H1 (cell line): Measurements from ENCODE around the gene DOCK1. TPM values are rescaled to one million over a fixed set of nuclear protein-coding genes. Genes with fewer than 3 reads are reported as not detected.

Experiments
- CTCF ChIA-PET: fragments of 300-600 bp; sonication (Branson Sonifier 250); formaldehyde crosslinking; loops from one replicate; lab custom pipeline; 2021; ENCODE audit not compliant: partially characterized antibody; lab: Charles Lee
- POLR2A ChIA-PET: fragments of 300-600 bp; sonication (Branson Sonifier 250); formaldehyde crosslinking; loops from one replicate; lab custom pipeline; 2021; ENCODE audit warnings: inconsistent platforms; ENCODE audit not compliant: partially characterized antibody; lab: Charles Lee
- DNase-seq, 2 experiments: peaks; one replicate each; pipeline versions ENCODE4 v3.0.0 to v3.0.0-alpha.2; 2010 to 2022; ENCODE audit warnings: low spot score in 2 of 2, low read depth in 1 of 2, mixed read lengths in 1 of 2
- FAIRE-seq: peaks from 2 replicates; lab custom pipeline; 2011; peaks lifted over from hg19 to GRCh38; lab: Jason Lieb, UNC
- H2AFZ ChIP-seq: 2 replicates; pipeline ENCODE4 v1.8.1; 2012; ENCODE audit warnings: low read length, inconsistent platforms
- H2AK5ac ChIP-seq: 2 replicates; pipeline ENCODE4 v1.6.1; 2013; ENCODE audit warnings: low read depth, low read length
- H2BK120ac ChIP-seq: replicated peaks from 2 replicates; pipeline ENCODE3; 2013; ENCODE audit warnings: low read depth, low read length, inconsistent platforms
- H2BK12ac ChIP-seq: 2 replicates; pipeline ENCODE4 v1.6.1; 2013; ENCODE audit warnings: low read depth, low read length
- H2BK15ac ChIP-seq: 2 replicates; pipeline ENCODE4 v1.6.1; 2013; ENCODE audit warnings: low read length
- H2BK20ac ChIP-seq: 2 replicates; pipeline ENCODE4 v1.6.1; 2013; ENCODE audit warnings: low read length
- H2BK5ac ChIP-seq: 2 replicates; pipeline ENCODE4 v1.6.1; 2013; ENCODE audit warnings: low read depth, low read length
- H3K14ac ChIP-seq: 2 replicates; pipeline ENCODE4 v1.6.1; 2013; ENCODE audit warnings: inconsistent platforms; ENCODE audit not compliant: insufficient read length
- H3K18ac ChIP-seq: 2 replicates; pipeline ENCODE4 v1.6.1; 2013; ENCODE audit warnings: low read length; ENCODE audit errors: extremely low read depth
- H3K23ac ChIP-seq: 2 replicates; pipeline ENCODE4 v1.6.1; 2013; ENCODE audit warnings: inconsistent platforms; ENCODE audit not compliant: insufficient read length
- H3K23me2 ChIP-seq: 2 replicates; pipeline ENCODE4 v1.6.1; 2013; ENCODE audit warnings: low read depth, low read length
- H3K27ac ChIP-seq: 2 replicates; pipeline ENCODE4 v1.6.1; 2011; ENCODE audit warnings: low read depth, low read length, inconsistent platforms
- H3K27me3 ChIP-seq, 4 experiments: replicated peaks in 1 of 4; 1 replicate in 1 of 4; 2 replicates in 3 of 4; pipeline versions ENCODE4 v1.6.1 to v1.8.1; 2011 to 2013; ENCODE audit warnings: low read length in 3 of 4, mild to moderate bottlenecking in 3 of 4, inconsistent platforms in 2 of 4, mixed read lengths in 2 of 4, moderate library complexity in 1 of 4; ENCODE audit not compliant: control insufficient read depth in 3 of 4, insufficient read depth in 3 of 4; ENCODE audit errors: extremely low read depth in 1 of 4
- H3K36me3 ChIP-seq, 4 experiments: 2 replicates each; pipeline versions ENCODE4 v1.6.1 to v1.8.1; 2011 to 2013; ENCODE audit warnings: mild to moderate bottlenecking in 4 of 4, low read length in 3 of 4, moderate library complexity in 2 of 4, control low read depth in 1 of 4, inconsistent platforms in 1 of 4; ENCODE audit not compliant: insufficient read depth in 4 of 4, control insufficient read depth in 2 of 4
- H3K4ac ChIP-seq: replicated peaks from 2 replicates; pipeline ENCODE3; 2013; ENCODE audit warnings: low read length, low read depth, mixed read lengths, inconsistent platforms; ENCODE audit not compliant: insufficient read length
- H3K4me1 ChIP-seq, 4 experiments: replicated peaks in 1 of 4; 1 replicate in 1 of 4; 2 replicates in 3 of 4; pipeline versions ENCODE4 v1.6.1 to v1.8.1; 2011 to 2013; ENCODE audit warnings: low read length in 3 of 4, inconsistent platforms in 2 of 4, mixed read lengths in 1 of 4; ENCODE audit not compliant: insufficient read depth in 4 of 4, control insufficient read depth in 3 of 4
- H3K4me2 ChIP-seq, 2 experiments: 2 replicates each; pipeline versions ENCODE4 v1.6.1 to v1.8.1; 2011 to 2013; ENCODE audit warnings: low read depth in 2 of 2, low read length in 2 of 2, control low read depth in 1 of 2, inconsistent platforms in 1 of 2, mild to moderate bottlenecking in 1 of 2; ENCODE audit not compliant: insufficient read depth in 1 of 2
- H3K4me3 ChIP-seq, 4 experiments: fragments of 200-600, 300-600 bp in 1 of 4; sonication (generic), shearing (Covaris generic), sonication (Bioruptor Twin) in 1 of 4; 2 replicates each; pipeline versions ENCODE4 v1.5.1 to v1.8.1; 2011 to 2016; ENCODE audit warnings: low read length in 4 of 4, low read depth in 3 of 4, control low read depth in 2 of 4, inconsistent platforms in 2 of 4, mild to moderate bottlenecking in 2 of 4, mixed read lengths in 1 of 4, moderate library complexity in 1 of 4; ENCODE audit not compliant: insufficient read depth in 2 of 4; ENCODE audit errors: extremely low read depth in 1 of 4
- H3K56ac ChIP-seq: replicated peaks from 2 replicates; pipeline ENCODE3; 2013; ENCODE audit warnings: low read depth, mild to moderate bottlenecking, mixed read lengths, low read length, inconsistent platforms; ENCODE audit not compliant: insufficient read length
- H3K79me1 ChIP-seq: 2 replicates; pipeline ENCODE4 v1.6.1; 2013; ENCODE audit warnings: low read depth, low read length, control low read depth
- H3K79me2 ChIP-seq, 2 experiments: 2 replicates each; pipeline versions ENCODE4 v1.6.1 to v1.8.1; 2012 to 2013; ENCODE audit warnings: low read length in 2 of 2, mild to moderate bottlenecking in 2 of 2, inconsistent platforms in 1 of 2; ENCODE audit not compliant: insufficient read depth in 2 of 2, control insufficient read depth in 1 of 2
- H3K9ac ChIP-seq, 4 experiments: replicated peaks in 1 of 4; 1 replicate in 1 of 4; 2 replicates in 3 of 4; pipeline versions ENCODE4 v1.6.1 to v1.8.1; 2011 to 2013; ENCODE audit warnings: low read depth in 3 of 4, low read length in 3 of 4, control low read depth in 2 of 4, mild to moderate bottlenecking in 2 of 4, moderate library complexity in 2 of 4, inconsistent platforms in 1 of 4; ENCODE audit errors: extremely low read depth in 1 of 4
- H3K9me3 ChIP-seq, 2 experiments: 2 replicates each; pipeline versions ENCODE4 v1.6.1 to v1.8.1; 2012 to 2013; ENCODE audit warnings: mild to moderate bottlenecking in 2 of 2, moderate library complexity in 2 of 2, control low read depth in 1 of 2, inconsistent platforms in 1 of 2, low read depth in 1 of 2, low read length in 1 of 2, mixed read lengths in 1 of 2; ENCODE audit not compliant: insufficient read depth in 2 of 2
- H4K20me1 ChIP-seq, 2 experiments: replicated peaks in 1 of 2; 2 replicates each; pipeline versions ENCODE3 to v1.8.1; 2011 to 2013; ENCODE audit warnings: inconsistent platforms in 2 of 2, low read length in 2 of 2, mild to moderate bottlenecking in 1 of 2; ENCODE audit not compliant: insufficient read depth in 2 of 2, control insufficient read depth in 1 of 2
- H4K5ac ChIP-seq: 2 replicates; pipeline ENCODE4 v1.6.1; 2013; ENCODE audit warnings: low read length, low read depth, mixed read lengths, inconsistent platforms; ENCODE audit not compliant: insufficient read length
- H4K8ac ChIP-seq: 2 replicates; pipeline ENCODE4 v1.8.0; 2013; ENCODE audit warnings: mild to moderate bottlenecking, moderate library complexity, low read length, inconsistent platforms; ENCODE audit not compliant: insufficient read depth; ENCODE audit errors: extremely low read depth
- H4K91ac ChIP-seq: replicated peaks from 2 replicates; pipeline ENCODE3; 2013; ENCODE audit warnings: low read length, mixed read lengths, inconsistent platforms; ENCODE audit not compliant: insufficient read length
- ATF2 ChIP-seq: IDR thresholded peaks from 2 replicates; pipeline ENCODE4 v1.6.1; 2012; ENCODE audit warnings: low read length, inconsistent platforms
- BACH1 ChIP-seq: IDR thresholded peaks from 2 replicates; pipeline ENCODE4 v1.6.1; 2012; ENCODE audit warnings: low read length, improper control_type of control experiment
- BCL11A ChIP-seq, 2 experiments: IDR thresholded peaks; one replicate each; pipeline ENCODE4 v1.6.1; 2011; ENCODE audit warnings: low read depth in 2 of 2, low read length in 2 of 2, mild to moderate bottlenecking in 2 of 2
- CHD1 ChIP-seq: IDR thresholded peaks from 2 replicates; pipeline ENCODE4 v1.6.1; 2012; ENCODE audit warnings: low read depth, low read length, improper control_type of control experiment
- MAFK ChIP-seq: IDR thresholded peaks from 2 replicates; pipeline ENCODE4 v1.6.1; 2012; ENCODE audit warnings: low read depth, mild to moderate bottlenecking, improper control_type of control experiment, low read length
- WGBS, 2 experiments: shearing (Covaris generic) in 1 of 2; methylation state at CpG; one replicate each; pipeline versions ENCODE4 v1.1.6 to v1.1.7; 2013 to 2015; ENCODE audit warnings: low lambda C conversion rate in 2 of 2, mixed read lengths in 2 of 2, inconsistent platforms in 1 of 2, low coverage in 1 of 2, missing lambda C conversion rate in 1 of 2; ENCODE audit not compliant: insufficient replicate concordance in 2 of 2, insufficient coverage in 1 of 2, insufficient read length in 1 of 2; ENCODE audit errors: extremely low coverage in 1 of 2, missing lambda C conversion rate in 1 of 2; 5-methylcytosine and 5-hydroxymethylcytosine counted together
- polyA plus RNA-seq, 7 experiments: library from polyadenylated mRNA; depleted of rRNA in 3 of 7; stranded (reverse) in 5 of 7; unstranded in 2 of 7; fragments of >200 nt in 5 of 7; fragments of 200-250 nt in 2 of 7; gene quantifications; 1 replicate in 5 of 7; 2 replicates in 1 of 7; 4 replicates in 1 of 7; pipeline versions ENCODE4 v1.2.1 to v1.2.3, GENCODE V29; 2011 to 2013; ENCODE audit warnings: missing spikeins in 2 of 7, mixed read lengths in 2 of 7
- total RNA-seq: library from RNA; stranded (reverse); fragmentation: NEBNext Ultra II Directional; extraction: Animal tissue kit (Norgen Biotek cat#: 25700); gene quantifications from 2 replicates; pipeline ENCODE4 v1.2.1, GENCODE V29; 2021

Gene DOCK1
- total and polyA plus RNA-seq, 2 of the 8 experiments (the other 6 are each of a cell fraction or from before 2014, with no cell fraction given), result 11.6 to 53.0 TPM

GRCh38 chr10:127162841-127163240 is 257.6 kb downstream of the DOCK1 start:
- no peak overlapping the region for H2BK15ac ChIP-seq
- H4K8ac ChIP-seq, result no peak overlapping the region
- H3K56ac ChIP-seq, result no peak overlapping the region
- H4K20me1 ChIP-seq, result peaks cover 0 to 2% of the 10 kb centered on the region in 2 experiments
- DNase-seq (no peak), FAIRE-seq (no peak)
- H3K27me3 ChIP-seq, result no peaks in the 10 kb centered on the region
- H3K14ac ChIP-seq, result no peak overlapping the region
- no peak overlapping the region for H3K4me3 ChIP-seq
- H3K9ac ChIP-seq, result no peak overlapping the region
- no peak overlapping the region for H2BK12ac ChIP-seq
- no peak overlapping the region for H2AFZ ChIP-seq
- H3K18ac ChIP-seq, result no peak overlapping the region
- TF ChIP-seq BCL11A (IDR thresholded peaks at IDR 0.05; ENCODE audit: low read depth in 2 of 2, low read length in 2 of 2), result no peak
- TF ChIP-seq BACH1, result no peak
- no peak for TF ChIP-seq ATF2
- no peak for TF ChIP-seq MAFK
- TF ChIP-seq CHD1, result no peak
- no peak overlapping the region for H3K4me2 ChIP-seq
- no peak overlapping the region for H2AK5ac ChIP-seq
- H3K4me1 ChIP-seq, result no peaks in the 10 kb centered on the region
- no peak overlapping the region; the same call in 1 of the 2 replicates for H2BK20ac ChIP-seq
- H3K4ac ChIP-seq, result no peak overlapping the region
- H3K79me2 ChIP-seq, result no peaks in the 10 kb centered on the region
- no peak overlapping the region for H3K23ac ChIP-seq
- H2BK120ac ChIP-seq, result no peak overlapping the region
- H4K91ac ChIP-seq, result no peak overlapping the region
- no peaks in the 10 kb centered on the region for H3K9me3 ChIP-seq
- WGBS, 2 experiments, result 92% methylated on average over 6 of the region's 6 CpGs; no CpG with 5 or more reads in 1 of the 2 experiments
- ChIA-PET CTCF (no interaction called here), POLR2A (no interaction called here)
- no peaks in the 10 kb centered on the region for H3K79me1 ChIP-seq
- H3K36me3 ChIP-seq, result no peaks in the 10 kb centered on the region
- no peak overlapping the region for H4K5ac ChIP-seq
- H3K23me2 ChIP-seq, result no peaks in the 10 kb centered on the region
- H2BK5ac ChIP-seq, result no peak overlapping the region
- H3K27ac ChIP-seq, result no peak overlapping the region
